ENCODE results near the gene KHDC4. TPM values are rescaled to one million over a fixed set of nuclear protein-coding genes. Genes with fewer than 3 reads are reported as not detected.

KHDC4 gene
- total and polyA plus RNA-seq, 2 experiments from 2014 or later, result 47.1 to 57.7 TPM

GRCh38 chr1:155882235-155882634, 52.0 kb downstream of the KHDC4 start (continued):
- TF ChIP-seq, protein P1, sequence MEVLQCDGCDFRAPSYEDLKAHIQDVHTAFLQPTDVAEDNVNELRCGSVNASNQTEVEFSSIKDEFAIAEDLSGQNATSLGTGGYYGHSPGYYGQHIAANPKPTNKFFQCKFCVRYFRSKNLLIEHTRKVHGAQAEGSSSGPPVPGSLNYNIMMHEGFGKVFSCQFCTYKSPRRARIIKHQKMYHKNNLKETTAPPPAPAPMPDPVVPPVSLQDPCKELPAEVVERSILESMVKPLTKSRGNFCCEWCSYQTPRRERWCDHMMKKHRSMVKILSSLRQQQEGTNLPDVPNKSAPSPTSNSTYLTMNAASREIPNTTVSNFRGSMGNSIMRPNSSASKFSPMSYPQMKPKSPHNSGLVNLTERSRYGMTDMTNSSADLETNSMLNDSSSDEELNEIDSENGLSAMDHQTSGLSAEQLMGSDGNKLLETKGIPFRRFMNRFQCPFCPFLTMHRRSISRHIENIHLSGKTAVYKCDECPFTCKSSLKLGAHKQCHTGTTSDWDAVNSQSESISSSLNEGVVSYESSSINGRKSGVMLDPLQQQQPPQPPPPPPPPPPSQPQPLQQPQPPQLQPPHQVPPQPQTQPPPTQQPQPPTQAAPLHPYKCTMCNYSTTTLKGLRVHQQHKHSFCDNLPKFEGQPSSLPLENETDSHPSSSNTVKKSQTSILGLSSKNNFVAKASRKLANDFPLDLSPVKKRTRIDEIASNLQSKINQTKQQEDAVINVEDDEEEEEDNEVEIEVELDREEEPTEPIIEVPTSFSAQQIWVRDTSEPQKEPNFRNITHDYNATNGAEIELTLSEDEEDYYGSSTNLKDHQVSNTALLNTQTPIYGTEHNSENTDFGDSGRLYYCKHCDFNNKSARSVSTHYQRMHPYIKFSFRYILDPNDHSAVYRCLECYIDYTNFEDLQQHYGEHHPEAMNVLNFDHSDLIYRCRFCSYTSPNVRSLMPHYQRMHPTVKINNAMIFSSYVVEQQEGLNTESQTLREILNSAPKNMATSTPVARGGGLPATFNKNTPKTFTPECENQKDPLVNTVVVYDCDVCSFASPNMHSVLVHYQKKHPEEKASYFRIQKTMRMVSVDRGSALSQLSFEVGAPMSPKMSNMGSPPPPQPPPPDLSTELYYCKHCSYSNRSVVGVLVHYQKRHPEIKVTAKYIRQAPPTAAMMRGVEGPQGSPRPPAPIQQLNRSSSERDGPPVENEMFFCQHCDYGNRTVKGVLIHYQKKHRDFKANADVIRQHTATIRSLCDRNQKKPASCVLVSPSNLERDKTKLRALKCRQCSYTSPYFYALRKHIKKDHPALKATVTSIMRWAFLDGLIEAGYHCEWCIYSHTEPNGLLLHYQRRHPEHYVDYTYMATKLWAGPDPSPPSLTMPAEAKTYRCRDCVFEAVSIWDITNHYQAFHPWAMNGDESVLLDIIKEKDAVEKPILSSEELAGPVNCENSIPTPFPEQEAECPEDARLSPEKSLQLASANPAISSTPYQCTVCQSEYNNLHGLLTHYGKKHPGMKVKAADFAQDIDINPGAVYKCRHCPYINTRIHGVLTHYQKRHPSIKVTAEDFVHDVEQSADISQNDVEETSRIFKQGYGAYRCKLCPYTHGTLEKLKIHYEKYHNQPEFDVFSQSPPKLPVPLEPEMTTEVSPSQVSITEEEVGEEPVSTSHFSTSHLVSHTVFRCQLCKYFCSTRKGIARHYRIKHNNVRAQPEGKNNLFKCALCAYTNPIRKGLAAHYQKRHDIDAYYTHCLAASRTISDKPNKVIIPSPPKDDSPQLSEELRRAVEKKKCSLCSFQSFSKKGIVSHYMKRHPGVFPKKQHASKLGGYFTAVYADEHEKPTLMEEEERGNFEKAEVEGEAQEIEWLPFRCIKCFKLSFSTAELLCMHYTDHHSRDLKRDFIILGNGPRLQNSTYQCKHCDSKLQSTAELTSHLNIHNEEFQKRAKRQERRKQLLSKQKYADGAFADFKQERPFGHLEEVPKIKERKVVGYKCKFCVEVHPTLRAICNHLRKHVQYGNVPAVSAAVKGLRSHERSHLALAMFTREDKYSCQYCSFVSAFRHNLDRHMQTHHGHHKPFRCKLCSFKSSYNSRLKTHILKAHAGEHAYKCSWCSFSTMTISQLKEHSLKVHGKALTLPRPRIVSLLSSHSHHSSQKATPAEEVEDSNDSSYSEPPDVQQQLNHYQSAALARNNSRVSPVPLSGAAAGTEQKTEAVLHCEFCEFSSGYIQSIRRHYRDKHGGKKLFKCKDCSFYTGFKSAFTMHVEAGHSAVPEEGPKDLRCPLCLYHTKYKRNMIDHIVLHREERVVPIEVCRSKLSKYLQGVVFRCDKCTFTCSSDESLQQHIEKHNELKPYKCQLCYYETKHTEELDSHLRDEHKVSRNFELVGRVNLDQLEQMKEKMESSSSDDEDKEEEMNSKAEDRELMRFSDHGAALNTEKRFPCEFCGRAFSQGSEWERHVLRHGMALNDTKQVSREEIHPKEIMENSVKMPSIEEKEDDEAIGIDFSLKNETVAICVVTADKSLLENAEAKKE (CRISPR knock-in tag; IDR thresholded peaks at IDR 0.05), result no peak
- TF ChIP-seq, protein P2, sequence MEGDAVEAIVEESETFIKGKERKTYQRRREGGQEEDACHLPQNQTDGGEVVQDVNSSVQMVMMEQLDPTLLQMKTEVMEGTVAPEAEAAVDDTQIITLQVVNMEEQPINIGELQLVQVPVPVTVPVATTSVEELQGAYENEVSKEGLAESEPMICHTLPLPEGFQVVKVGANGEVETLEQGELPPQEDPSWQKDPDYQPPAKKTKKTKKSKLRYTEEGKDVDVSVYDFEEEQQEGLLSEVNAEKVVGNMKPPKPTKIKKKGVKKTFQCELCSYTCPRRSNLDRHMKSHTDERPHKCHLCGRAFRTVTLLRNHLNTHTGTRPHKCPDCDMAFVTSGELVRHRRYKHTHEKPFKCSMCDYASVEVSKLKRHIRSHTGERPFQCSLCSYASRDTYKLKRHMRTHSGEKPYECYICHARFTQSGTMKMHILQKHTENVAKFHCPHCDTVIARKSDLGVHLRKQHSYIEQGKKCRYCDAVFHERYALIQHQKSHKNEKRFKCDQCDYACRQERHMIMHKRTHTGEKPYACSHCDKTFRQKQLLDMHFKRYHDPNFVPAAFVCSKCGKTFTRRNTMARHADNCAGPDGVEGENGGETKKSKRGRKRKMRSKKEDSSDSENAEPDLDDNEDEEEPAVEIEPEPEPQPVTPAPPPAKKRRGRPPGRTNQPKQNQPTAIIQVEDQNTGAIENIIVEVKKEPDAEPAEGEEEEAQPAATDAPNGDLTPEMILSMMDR (conservative IDR thresholded peaks at IDR 0.05; ENCODE audit: low read depth in 2 of 2), result no peak
- TF ChIP-seq JUNB (IDR thresholded peaks at IDR 0.05; ENCODE audit: unreplicated experiment) (no peak), ZNF331 (CRISPR knock-in tag; IDR thresholded peaks at IDR 0.05; ENCODE audit: low read depth) (no peak), STAT1 (IDR thresholded peaks at IDR 0.05; ENCODE audit: unreplicated experiment) (no peak), POLR2AphosphoS5 (IDR thresholded peaks at IDR 0.05; ENCODE audit: low read depth) (no peak), EZH2phosphoT487 (IDR thresholded peaks at IDR 0.05; ENCODE audit: unreplicated experiment) (no peak), EZH2 (IDR thresholded peaks at IDR 0.05; ENCODE audit: low read depth, unreplicated experiment) (no peak), ZNF114 (CRISPR knock-in tag; IDR thresholded peaks at IDR 0.05) (no peak), NANOG (IDR thresholded peaks at IDR 0.05; ENCODE audit: borderline replicate concordance) (no peak), CREB1 (CRISPR knock-in tag; IDR thresholded peaks at IDR 0.05; ENCODE audit: low read depth) (no peak)

All from GM23338 (cell line).